Erythroblast (primary cell): ENCODE measurements around the gene RNF44.

Source experiments
- GATA1 ChIP-seq: IDR thresholded peaks from 2 replicates; pipeline ENCODE4 v1.6.1; 2011; ENCODE audit warnings: low read depth, mild to moderate bottlenecking, control low read depth, low read length, moderate library complexity
- POLR2A ChIP-seq: IDR thresholded peaks from 2 replicates; pipeline ENCODE4 v1.6.1; 2011; ENCODE audit warnings: mild to moderate bottlenecking, low read length

- TF ChIP-seq POLR2A (no peak), GATA1 (no peak)
These were observed 490 bp upstream of the RNF44 start for GRCh38 chr5:176537554-176538229.
